Left ventricle myocardium superior (tissue), 1 donor: Measurements from ENCODE around the gene SLC66A1. TPM values are rescaled to one million over a fixed set of nuclear protein-coding genes. Genes with fewer than 3 reads are reported as not detected.
A peak's percentile ranks its signal among the peaks of the same experiment; 100 is the strongest.

Experiments
- ATAC-seq: fragments of 200-7000 bp; cut with Tn5 transposase; one replicate; pipeline ENCODE4 v1.9.1; 2020; ENCODE audit warnings: mild to moderate bottlenecking, moderate library complexity
- DNase-seq: peaks from one replicate; pipeline ENCODE4 v3.0.0-alpha.2; 2020
- intact Hi-C: fragments of 100-400 bp; cut with micrococcal nuclease; formaldehyde crosslinking; loops from one replicate; pipeline ENCODE4 v1.11.0; 2022
- total RNA-seq: library from RNA; stranded (reverse); fragmentation: NEBNext Ultra II Directional; extraction: Animal tissue kit (Norgen Biotek cat#: 25700); gene quantifications from one replicate; pipeline ENCODE4 v1.2.1, GENCODE V29; 2021
- donor health status: DM: no; HTN: yes; CAD: no; lungs with severe emphysema.

SLC66A1 gene
- total RNA-seq, 1 donor from 2014 or later, result 7.5 TPM

- DNase-seq (no peak), ATAC-seq (no peak)
- intact Hi-C loops, result no loop called here
These were observed 59.4 kb downstream of the SLC66A1 start for GRCh38 chr1:19371226-19372135.

- ATAC-seq (no peak), DNase-seq (no peak)
- intact Hi-C loops, result no loop called here
These were observed 60.0 kb downstream of the SLC66A1 start for GRCh38 chr1:19372136-19372514.

GRCh38 chr1:19372602-19373001 lies 60.5 kb downstream of the SLC66A1 start:
- no peak for ATAC-seq
- DNase-seq, result no peak
- intact Hi-C loops, result no loop called here

GRCh38 chr1:19373211-19374082 lies 61.3 kb downstream of the SLC66A1 start:
- intact Hi-C loops, result no loop called here
- DNase-seq (no peak), ATAC-seq (no peak)

- DNase-seq (no peak), ATAC-seq (no peak)
- intact Hi-C loops, result no loop called here
These were observed 62.1 kb downstream of the SLC66A1 start for GRCh38 chr1:19374083-19374801.

- ATAC-seq (no peak), DNase-seq (no peak)
- intact Hi-C loops, result no loop called here
These were observed 62.8 kb downstream of the SLC66A1 start for GRCh38 chr1:19374926-19375325.

- ATAC-seq, result peak; percentile 11
- intact Hi-C loops, result no loop called here
These were observed 63.7 kb downstream of the SLC66A1 start for GRCh38 chr1:19375631-19376400.

GRCh38 chr1:19376428-19377372 lies 64.6 kb downstream of the SLC66A1 start:
- intact Hi-C loops, result no loop called here
- ATAC-seq, result peak; percentile 75
- DNase-seq, result no peak

More at GRCh38 chr1:19375631-19376400, 63.7 kb downstream of the SLC66A1 start:
- no peak for DNase-seq

GRCh38 chr1:19377812-19378718 lies 65.9 kb downstream of the SLC66A1 start:
- no peak for DNase-seq
- intact Hi-C loops, result no loop called here
- ATAC-seq, result no peak

Other genes starting within 250 kb of the SLC66A1 start
- 56.3 TPM for gene UBR4, start 102.1 kb upstream of the SLC66A1 start, total RNA-seq
- 29.3 TPM for gene EMC1, start 60.8 kb upstream of the SLC66A1 start, total RNA-seq
- gene MRTO4, start 60.5 kb upstream of the SLC66A1 start, total RNA-seq, result 10.2 TPM
- 0.20 TPM for gene AKR7A3, start 23.6 kb upstream of the SLC66A1 start, total RNA-seq
- gene AKR7A2, start 182 bp upstream of the SLC66A1 start, total RNA-seq, result 48.7 TPM
- 252 TPM for gene CAPZB, start 173.2 kb downstream of the SLC66A1 start, total RNA-seq